Activated CD4-positive, alpha-beta T cell treated with anti-CD3 and anti-CD28 coated beads for 1 hour (primary cell): Measurements from ENCODE around the gene TMPRSS3.

Experiments used
- DNase-seq: peaks from one replicate; pipeline ENCODE4 v3.0.0-alpha.2; 2020

Gene TMPRSS3

GRCh38 chr21:42348762-42349161 is 47.1 kb downstream of the TMPRSS3 start:
- DNase-seq: no peak

GRCh38 chr21:42347601-42348327 is 48.1 kb downstream of the TMPRSS3 start:
- no peak for DNase-seq

- no peak for DNase-seq
These were observed 48.8 kb downstream of the TMPRSS3 start for GRCh38 chr21:42346866-42347600.

- DNase-seq: no peak
These were observed 49.4 kb downstream of the TMPRSS3 start for GRCh38 chr21:42346441-42346840.

- no peak for DNase-seq
These were observed 51.2 kb downstream of the TMPRSS3 start for GRCh38 chr21:42344631-42345030.

- no peak for DNase-seq
These were observed 51.8 kb downstream of the TMPRSS3 start for GRCh38 chr21:42343963-42344510.

GRCh38 chr21:42343556-42343955 is 52.3 kb downstream of the TMPRSS3 start:
- DNase-seq: no peak

GRCh38 chr21:42343101-42343500 is 52.8 kb downstream of the TMPRSS3 start:
- no peak for DNase-seq

- DNase-seq: no peak
These were observed 53.9 kb downstream of the TMPRSS3 start for GRCh38 chr21:42341776-42342542.

- no peak for DNase-seq
These were observed 55.4 kb downstream of the TMPRSS3 start for GRCh38 chr21:42340187-42341050.

GRCh38 chr21:42338729-42339715 is 56.8 kb downstream of the TMPRSS3 start:
- no peak for DNase-seq

GRCh38 chr21:42337830-42338728 is 57.8 kb downstream of the TMPRSS3 start:
- DNase-seq: peak; percentile 79

GRCh38 chr21:42337276-42337675 is 58.6 kb downstream of the TMPRSS3 start:
- DNase-seq: no peak

GRCh38 chr21:42336054-42336453 is 59.8 kb downstream of the TMPRSS3 start:
- DNase-seq: no peak

GRCh38 chr21:42332557-42333317 is 63.1 kb downstream of the TMPRSS3 start:
- no peak for DNase-seq

- no peak for DNase-seq
These were observed 64.2 kb downstream of the TMPRSS3 start for GRCh38 chr21:42331660-42332059.

- DNase-seq: no peak
These were observed 65.2 kb downstream of the TMPRSS3 start for GRCh38 chr21:42330380-42331371.

GRCh38 chr21:42324896-42325295 is 71.0 kb downstream of the TMPRSS3 start:
- no peak for DNase-seq
